Measurements from ENCODE around the gene HS3ST5.
"Not testable (repeated sequence)": the region's sequence is repeated elsewhere in the genome, so short reads cannot be mapped to it uniquely, and the experiment has no call there.

The HS3ST5 gene

GRCh38 chr6:114151064-114151690, 191.6 kb downstream of the HS3ST5 start:
- no peak for DNase-seq (ENCODE audit: low read depth in 2 of 2)

DNA sequence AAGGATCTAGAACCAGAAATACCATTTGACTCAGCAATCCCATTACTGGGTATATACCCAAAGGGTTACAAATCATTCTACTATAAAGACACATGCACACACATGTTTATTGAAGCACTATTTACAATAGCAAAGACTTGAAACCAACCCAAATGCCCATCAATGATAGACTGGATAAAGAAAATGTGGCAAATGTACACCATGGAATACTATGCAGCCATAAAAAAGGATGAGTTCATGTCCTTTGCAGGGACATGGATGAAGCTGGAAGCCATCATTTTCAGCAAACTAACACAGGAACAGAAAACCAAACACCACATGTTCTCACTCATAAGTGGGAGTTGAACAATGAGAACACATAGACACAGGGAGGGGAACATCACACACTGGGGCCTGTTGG, 193.6 kb downstream of the HS3ST5 start:
- DNase-seq (ENCODE audit: low read depth in 2 of 2): not testable (repeated sequence)

DNA sequence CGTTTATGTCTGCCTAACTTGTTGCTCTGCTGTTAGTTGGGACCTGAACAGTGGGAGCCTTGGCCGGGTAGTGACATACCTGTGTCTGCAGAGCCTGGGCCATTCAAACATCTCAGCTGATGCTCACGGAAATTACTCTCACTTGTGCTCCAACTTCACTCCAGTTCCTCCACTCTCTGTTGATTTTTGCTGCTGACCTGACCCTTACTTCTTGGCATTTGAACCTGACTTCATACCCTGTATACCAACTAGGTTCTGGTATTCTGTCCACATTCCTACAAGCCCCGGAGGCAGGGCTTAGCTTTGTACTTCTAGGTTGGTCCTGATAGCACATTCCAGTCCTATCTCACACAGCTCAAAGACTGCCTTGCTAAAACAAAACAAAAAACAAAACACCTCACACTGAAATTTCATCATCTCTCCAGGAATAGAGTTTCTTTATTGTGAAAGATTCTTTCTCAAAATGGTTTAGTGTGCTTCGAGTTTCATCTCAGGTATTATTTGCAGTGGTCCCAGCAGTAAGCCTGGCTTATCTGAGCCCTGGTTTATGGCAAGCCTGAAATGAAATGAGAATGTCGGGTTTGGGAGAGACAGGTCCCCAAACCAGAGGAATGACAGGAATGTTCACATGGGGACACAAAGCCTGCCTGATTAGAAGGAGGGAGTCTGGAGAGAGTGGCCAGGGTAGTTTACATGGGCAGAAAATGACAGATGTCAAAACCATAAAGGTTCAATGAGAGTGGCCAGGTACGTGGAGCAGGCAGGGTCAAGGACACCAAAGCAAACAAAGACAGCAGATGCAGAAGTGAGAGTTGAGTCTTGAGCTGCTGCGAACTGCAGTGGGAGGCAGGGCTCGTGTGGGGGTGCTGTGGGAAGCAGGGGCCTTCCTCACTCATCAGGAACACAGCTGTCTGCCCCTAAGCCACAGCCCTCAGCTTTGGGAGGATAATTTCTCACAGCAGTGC, 197.7 kb downstream of the HS3ST5 start:
- no peak for DNase-seq (ENCODE audit: low read depth in 2 of 2)

GRCh38 chr6:114142258-114142657, 200.6 kb downstream of the HS3ST5 start:
- no peak for DNase-seq (ENCODE audit: low read depth in 2 of 2)

GRCh38 chr6:114140416-114140815, 202.4 kb downstream of the HS3ST5 start:
- DNase-seq (ENCODE audit: low read depth in 2 of 2): no peak

DNA sequence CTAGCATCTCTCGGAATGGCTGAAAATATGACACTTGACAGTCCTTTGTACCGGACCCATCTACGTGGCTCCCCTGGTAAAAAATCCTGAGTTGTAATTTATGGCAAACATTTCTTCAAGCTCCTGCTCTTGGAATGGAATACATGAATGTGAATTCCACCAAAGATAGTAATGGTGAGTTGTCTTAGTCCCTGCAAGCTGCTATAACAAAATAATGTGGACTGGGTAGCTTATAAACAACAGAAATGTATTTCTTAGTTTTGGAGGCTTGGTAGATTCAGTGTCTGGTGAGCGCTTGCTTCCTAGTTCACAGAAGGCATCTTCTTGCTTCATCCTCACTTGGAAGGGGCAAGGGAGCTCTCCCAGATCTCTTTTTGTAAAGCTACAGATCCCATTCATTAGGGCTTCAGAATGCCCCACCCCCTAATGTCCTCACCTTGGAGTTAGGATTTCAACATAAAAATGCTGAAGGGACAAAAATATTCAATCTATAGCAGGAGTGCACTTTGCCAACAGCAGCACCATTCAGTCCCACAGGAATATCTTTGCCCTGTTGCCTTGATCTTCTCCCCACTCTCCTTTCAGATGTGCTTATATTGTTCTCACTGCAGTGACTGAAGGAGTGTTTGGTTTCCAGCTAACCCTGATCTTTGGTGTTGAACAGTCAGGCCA, 204.1 kb downstream of the HS3ST5 start:
- DNase-seq (ENCODE audit: low read depth in 2 of 2): no peak

DNA sequence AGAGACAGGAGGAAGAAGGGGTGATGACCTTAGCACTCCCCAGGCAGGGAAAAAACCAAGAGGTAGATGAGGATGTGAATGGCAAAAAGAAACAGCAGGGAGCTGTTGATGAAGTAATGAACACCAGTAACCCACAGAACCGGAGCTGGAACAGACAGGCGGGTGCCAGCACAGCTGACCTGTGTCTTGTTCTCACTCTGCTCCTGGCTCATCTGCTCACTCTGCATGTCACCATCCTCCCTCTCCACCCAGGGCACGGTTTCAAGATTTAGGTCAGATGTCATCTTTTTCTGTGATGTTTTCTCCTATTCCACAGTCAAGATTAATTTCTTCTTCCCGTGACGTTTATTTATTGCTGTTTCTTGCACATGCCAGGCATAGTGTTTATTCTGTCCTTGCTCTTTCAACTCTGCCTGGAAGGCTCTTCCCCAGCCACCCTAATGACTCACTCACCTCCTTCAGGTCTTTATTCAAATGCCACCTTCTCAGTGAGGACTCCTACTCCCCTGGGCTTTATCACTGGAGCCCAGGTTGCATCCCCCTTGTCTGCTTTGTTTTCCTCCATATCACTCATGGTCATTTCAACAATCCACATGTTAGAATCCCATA, 207.4 kb downstream of the HS3ST5 start:
- no peak for DNase-seq (ENCODE audit: low read depth in 2 of 2)

DNA sequence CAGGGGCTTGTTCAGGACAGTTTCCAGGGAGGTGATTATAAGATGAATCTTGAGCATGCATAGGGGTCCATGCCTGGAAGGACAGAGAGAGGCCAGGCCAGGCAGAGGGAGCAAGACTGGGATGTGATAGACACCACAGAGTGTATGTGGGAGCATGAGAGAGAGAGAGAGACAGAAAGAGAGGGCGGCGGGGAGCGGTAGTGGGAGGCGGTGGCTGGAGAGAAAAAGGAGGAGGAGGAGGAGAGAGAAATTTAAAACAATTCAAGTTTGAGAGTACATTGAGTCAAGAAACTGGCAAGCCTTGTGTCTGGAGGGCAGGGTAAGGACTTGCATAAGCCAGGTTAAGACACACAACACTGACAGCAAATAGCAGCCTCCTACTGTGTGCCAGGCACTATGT, 209.0 kb downstream of the HS3ST5 start:
- no peak for DNase-seq (ENCODE audit: low read depth in 2 of 2)

- DNase-seq (ENCODE audit: low read depth in 2 of 2): no peak
Measured at GRCh38 chr6:114131945-114132344, 210.9 kb downstream of the HS3ST5 start.

DNA sequence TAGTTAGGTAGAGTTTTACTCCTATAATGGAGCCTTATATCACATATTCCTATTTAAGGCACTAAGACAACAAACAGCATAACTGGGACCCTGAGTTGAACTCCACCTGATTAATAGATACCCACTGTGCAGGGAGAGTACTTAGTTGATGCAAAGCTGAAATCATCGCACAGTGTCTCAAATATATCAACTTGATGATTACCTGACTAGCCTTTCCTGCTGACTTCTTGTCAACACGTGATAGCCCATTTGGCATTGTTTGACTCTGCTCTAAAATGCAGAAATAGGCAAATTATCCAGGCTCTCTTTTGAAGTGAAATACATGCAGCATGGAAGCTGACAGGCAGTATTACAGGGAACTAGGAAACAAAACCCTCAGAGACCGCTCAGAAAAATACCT, 217.2 kb downstream of the HS3ST5 start:
- DNase-seq (ENCODE audit: low read depth in 2 of 2): no peak

DNA sequence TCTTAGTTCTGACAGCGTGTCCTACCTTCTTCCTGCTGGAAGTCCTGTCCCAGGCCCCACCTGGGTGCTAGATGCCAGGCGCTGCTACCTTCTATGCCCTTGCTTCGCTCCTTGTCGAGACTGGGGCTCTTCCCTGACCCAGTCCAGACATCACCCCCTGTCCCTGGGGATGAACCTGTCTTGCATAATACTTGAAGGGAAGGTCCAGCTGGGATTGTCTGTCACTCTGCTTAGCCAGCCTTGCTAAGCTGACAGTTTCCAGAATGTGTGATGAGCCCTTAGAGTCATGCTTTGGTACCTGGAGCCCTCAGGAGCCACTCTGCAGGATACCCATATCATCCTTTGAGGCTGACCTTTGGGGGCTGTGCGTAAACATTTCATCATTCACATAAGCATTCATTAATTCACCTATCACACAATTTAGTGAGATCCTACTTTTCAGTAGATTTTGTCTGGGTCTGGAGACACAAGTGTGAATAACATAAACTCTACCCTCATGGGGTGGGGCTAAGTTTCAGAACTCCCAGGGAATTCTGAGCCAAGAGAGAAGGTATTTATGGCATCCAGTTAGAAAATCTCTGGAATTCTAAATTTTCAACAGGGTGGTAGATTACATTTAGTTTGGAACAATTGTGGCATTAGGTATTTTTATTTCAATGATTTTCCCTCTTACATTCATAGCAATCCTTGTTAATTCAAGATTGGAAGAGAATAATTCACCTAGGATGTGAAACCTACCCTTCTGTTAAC, 220.7 kb downstream of the HS3ST5 start:
- DNase-seq (ENCODE audit: low read depth in 2 of 2): no peak

DNA sequence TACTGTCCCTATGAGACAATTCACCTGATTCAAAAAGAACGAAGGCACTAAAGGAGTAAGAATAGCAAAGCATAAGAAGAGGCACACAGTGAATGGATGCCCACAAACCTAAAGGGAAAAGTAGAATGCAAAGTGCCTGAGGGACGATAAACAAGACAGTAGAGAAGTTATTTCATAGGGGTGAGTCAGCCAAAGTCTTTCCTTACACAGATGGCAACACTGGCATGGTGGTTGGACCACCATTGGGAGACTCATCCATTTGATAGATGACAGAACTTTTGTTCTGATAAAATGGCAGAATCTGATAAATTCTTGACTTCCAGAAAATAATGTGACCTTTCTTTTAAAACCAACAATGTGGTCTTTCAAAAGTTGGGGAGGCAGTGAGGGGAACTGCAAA, 223.8 kb downstream of the HS3ST5 start:
- DNase-seq (ENCODE audit: low read depth in 2 of 2): no peak

GRCh38 chr6:114115652-114116051, 227.2 kb downstream of the HS3ST5 start:
- no peak for DNase-seq (ENCODE audit: low read depth in 2 of 2)

DNA sequence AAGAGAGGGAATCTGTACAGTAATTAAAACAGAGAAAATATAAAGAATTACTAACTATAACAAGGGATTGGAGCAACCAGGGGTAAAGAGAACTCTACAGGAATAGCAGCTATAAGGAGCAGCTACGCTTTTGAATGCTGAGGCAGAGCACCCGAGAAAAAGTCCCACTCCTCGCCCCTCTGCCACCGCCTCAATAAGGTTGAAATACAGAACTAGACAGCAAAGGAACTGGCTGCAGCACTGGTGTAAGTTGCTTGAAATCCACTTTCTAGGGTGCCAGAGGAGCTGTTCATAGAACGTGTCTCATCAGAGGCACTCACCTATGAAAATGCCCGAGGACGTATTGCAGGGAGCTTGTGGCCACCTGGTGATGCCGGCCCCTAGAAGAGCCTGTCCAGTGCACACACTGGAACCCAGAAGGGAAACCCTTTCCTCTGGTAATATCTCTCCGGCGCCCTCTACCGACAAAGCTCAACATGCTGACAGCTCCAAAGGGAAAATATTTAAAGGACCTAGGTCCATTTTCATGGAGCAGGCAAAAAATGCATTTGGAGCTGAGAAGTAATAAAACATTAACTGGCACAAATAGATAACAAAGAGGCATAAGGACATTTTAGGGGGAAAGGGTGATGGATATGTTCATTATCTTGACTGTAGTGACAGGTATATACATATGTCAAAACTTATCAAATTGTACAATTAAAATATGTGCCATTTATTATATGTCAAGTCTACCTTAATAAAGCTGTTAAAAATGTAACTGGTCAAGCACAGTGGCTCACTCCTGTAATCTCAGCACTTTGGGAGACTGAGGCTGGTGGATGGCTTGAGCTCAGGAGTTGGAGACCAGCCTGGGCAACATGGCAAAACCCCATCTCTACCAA, 234.5 kb downstream of the HS3ST5 start:
- no peak for DNase-seq (ENCODE audit: low read depth in 2 of 2)

DNA sequence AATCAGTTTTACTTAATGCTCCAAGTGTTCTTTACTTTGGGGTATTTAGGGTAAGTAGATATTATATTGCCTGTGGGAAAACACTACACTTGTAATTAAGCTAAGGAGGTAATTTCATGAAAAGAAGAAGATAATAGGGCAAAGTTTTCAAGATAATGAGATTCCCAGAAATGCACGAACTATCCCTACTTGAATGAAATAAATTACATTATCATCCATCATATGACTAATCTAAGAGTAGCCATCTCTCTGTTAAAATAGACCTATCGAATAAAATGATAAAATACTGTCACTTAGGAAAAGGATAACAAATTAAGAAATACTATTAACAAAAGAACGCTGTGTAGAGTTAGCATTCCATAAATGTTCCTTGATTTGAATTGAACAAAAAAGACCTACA, 236.8 kb downstream of the HS3ST5 start:
- DNase-seq (ENCODE audit: low read depth in 2 of 2): no peak

GRCh38 chr6:114101255-114101654, 241.6 kb downstream of the HS3ST5 start:
- DNase-seq (ENCODE audit: low read depth in 2 of 2): no peak

- no peak for DNase-seq (ENCODE audit: low read depth in 2 of 2)
Measured at GRCh38 chr6:114100215-114100994, 242.4 kb downstream of the HS3ST5 start.

- no peak for DNase-seq (ENCODE audit: low read depth in 2 of 2)
Measured at GRCh38 chr6:114096561-114097172, 246.2 kb downstream of the HS3ST5 start.

- DNase-seq (ENCODE audit: low read depth in 2 of 2): no peak
Measured at GRCh38 chr6:114092943-114093342, 249.9 kb downstream of the HS3ST5 start.
